HL-60 (cell line): Measurements from ENCODE around the gene DDOST.

Experiments
- CTCF ChIP-seq: IDR thresholded peaks from one replicate; pipeline ENCODE4 v1.5.1; 2011; ENCODE audit warnings: low read length, control low read depth, inconsistent platforms; ENCODE audit not compliant: insufficient read depth
- GABPA ChIP-seq: IDR thresholded peaks from 2 replicates; pipeline ENCODE4 v1.6.1; 2012; ENCODE audit warnings: low read depth
- POLR2AphosphoS5 ChIP-seq: IDR thresholded peaks from 2 replicates; pipeline ENCODE4 v1.6.1; 2012; ENCODE audit warnings: low read depth

- no peak for TF ChIP-seq CTCF
- no peak for TF ChIP-seq GABPA
- TF ChIP-seq POLR2AphosphoS5: no peak
Measured at GRCh38 chr1:20684651-20685050, 23.5 kb upstream of the DDOST start.
